HG02970 (cell line): ENCODE results near the gene CCDC17.
A peak's percentile ranks its signal among the peaks of the same experiment; 100 is the strongest.

ENCODE experiments used
- ATAC-seq: cut with Tn5 transposase; IDR thresholded peaks from one replicate; pipeline ENCODE4 v1.9.1; 2021; ENCODE audit warnings: mild to moderate bottlenecking, moderate library complexity, moderate number of reproducible peaks; ENCODE audit not compliant: unreplicated experiment, low FRiP score

CCDC17 gene

GRCh38 chr1:45585110-45585426 is 38.8 kb downstream of the CCDC17 start:
- no peak for ATAC-seq

- peak; percentile 27 for ATAC-seq
Observed at GRCh38 chr1:45584351-45585109, 39.3 kb downstream of the CCDC17 start.

GRCh38 chr1:45583666-45584350 is 40.0 kb downstream of the CCDC17 start, which contains the start of gene NASP:
NASP (plus strand) TSS chr1:45584041; CDS start chr1:45584147, 106 bp downstream.
- ATAC-seq = peak; percentile 52

DNA sequence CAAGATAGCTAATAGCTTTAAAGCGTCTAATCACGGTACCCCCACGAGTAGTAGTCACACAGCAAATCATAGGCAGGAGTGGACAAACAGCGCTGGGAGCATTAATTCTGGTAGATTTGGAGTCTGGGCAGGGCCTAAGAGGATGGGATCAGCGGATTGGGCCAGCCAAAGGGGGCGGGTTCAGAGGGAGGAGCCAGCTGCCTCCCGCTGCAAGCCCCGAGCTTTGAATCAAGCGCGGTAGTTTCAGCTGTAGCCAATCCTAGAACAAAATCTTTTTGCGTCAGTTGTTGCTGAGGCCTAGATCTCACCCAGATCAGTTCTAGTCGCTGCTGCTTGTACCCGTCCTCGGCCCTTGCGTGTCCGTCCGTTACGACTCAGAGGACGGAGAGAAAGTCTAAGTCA is 40.6 kb downstream of the CCDC17 start:
- ATAC-seq = peak; percentile 60

DNA sequence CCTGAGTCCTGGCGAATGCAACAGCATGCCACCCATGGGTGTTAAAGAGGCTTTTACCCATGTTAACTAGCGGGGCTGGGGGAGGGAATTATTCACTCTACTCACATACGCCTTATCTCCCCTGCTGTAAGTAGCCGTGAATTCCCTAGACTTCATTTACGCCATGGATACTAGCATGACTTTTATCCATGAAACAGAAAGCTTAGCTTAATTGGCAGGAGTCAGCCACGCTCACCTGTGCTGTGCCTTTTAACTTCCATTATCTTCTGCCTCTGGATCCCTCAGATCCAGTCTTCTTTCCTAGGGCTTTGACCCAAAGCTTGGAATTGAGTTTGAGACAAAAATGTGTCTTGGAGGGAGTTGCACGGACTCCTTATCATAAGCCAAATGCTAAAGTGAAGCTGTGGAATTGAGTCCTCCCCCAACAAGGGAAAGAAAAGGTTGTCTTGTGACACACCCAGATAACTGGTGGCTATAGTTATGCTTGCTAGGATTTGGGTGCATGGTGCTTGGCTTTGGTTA is 49.7 kb downstream of the CCDC17 start:
- no peak for ATAC-seq

- ATAC-seq = no peak
Observed at GRCh38 chr1:45573231-45573804, 50.5 kb downstream of the CCDC17 start.

DNA sequence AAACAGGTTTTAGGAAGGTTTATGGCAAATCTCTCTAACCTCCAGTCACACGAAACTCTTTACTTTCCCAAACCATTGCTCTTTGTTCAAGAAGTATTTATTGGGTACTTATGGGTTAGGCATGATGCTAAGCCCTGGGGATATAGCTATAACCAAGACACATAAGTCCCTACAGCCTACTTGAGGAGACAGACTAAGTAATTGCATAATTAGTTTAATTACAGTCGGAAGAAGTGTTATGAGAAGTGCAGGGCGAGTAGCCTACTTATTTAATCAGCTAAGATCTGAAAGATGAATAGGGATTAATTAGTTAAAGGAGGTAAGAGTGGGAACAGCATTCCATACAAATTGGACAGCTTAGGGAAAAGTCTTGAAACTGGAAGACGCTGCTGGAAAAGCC is 53.2 kb downstream of the CCDC17 start:
- ATAC-seq = no peak
